ENCODE measurements around the gene TMEM254. TPM values are rescaled to one million over a fixed set of nuclear protein-coding genes. Genes with fewer than 3 reads are reported as not detected.

TMEM254 gene
- total and polyA plus RNA-seq, 2 of the 13 experiments (the other 11 are each of a cell fraction or from before 2014, with no cell fraction given): 11.2 to 39.0 TPM

- TF ChIP-seq FOSL2 (CRISPR knock-in tag; IDR thresholded peaks at IDR 0.05) (peak; percentile 37), THAP8 (CRISPR knock-in tag; IDR thresholded peaks at IDR 0.05; ENCODE audit: borderline replicate concordance) (no peak; the same call in 1 of the 2 replicates), BRF2 (CRISPR knock-in tag; IDR thresholded peaks at IDR 0.05) (0 out of 2 replicates have a peak, but pooled peaks have one; percentile 74), PBX2 (CRISPR knock-in tag; IDR thresholded peaks at IDR 0.05) (no peak), CHCHD3 (CRISPR knock-in tag; IDR thresholded peaks at IDR 0.05) (no peak), TIGD3 (CRISPR knock-in tag; IDR thresholded peaks at IDR 0.05; ENCODE audit: borderline replicate concordance) (no peak; the same call in 1 of the 2 replicates), ZNF333 (CRISPR knock-in tag; IDR thresholded peaks at IDR 0.05; ENCODE audit: borderline replicate concordance) (no peak), ZNF205 (CRISPR knock-in tag; IDR thresholded peaks at IDR 0.05) (no peak), ZFP91 (CRISPR knock-in tag; IDR thresholded peaks at IDR 0.05; ENCODE audit: borderline replicate concordance) (peak; percentile 77; the same call in 1 of the 2 replicates), MEIS2 (CRISPR knock-in tag; IDR thresholded peaks at IDR 0.05) (peak; percentile 24; the same call in 1 of the 2 replicates), ZBTB44 (CRISPR knock-in tag; IDR thresholded peaks at IDR 0.05) (0 out of 2 replicates have a peak, but pooled peaks have one; percentile 9), NFYB (CRISPR knock-in tag; IDR thresholded peaks at IDR 0.05) (no peak), ZSCAN20 (CRISPR knock-in tag; IDR thresholded peaks at IDR 0.05; ENCODE audit: borderline replicate concordance) (0 out of 2 replicates have a peak, but pooled peaks have one; percentile 50), HMG20B (CRISPR knock-in tag; conservative IDR thresholded peaks at IDR 0.05) (no peak; the same call in 1 of the 2 replicates), ZNF776 (CRISPR knock-in tag; IDR thresholded peaks at IDR 0.05) (no peak; the same call in 1 of the 2 replicates), NCOA1 (CRISPR knock-in tag; IDR thresholded peaks at IDR 0.05) (no peak), TEAD2 (CRISPR knock-in tag; IDR thresholded peaks at IDR 0.05) (no peak), ZNF737 (CRISPR knock-in tag; IDR thresholded peaks at IDR 0.05; ENCODE audit: borderline replicate concordance) (no peak), TRIM24 (CRISPR knock-in tag; IDR thresholded peaks at IDR 0.05) (no peak), NFKB2 (CRISPR knock-in tag; IDR thresholded peaks at IDR 0.05; ENCODE audit: borderline replicate concordance) (peak; percentile 60; the same call in 1 of the 2 replicates), ZSCAN25 (CRISPR knock-in tag; IDR thresholded peaks at IDR 0.05) (no peak)
Observed at GRCh38 chr10:80078448-80079311, at the start of gene TMEM254 (continued).
